ELR (cell line): ENCODE data around the gene FMN1.

Source experiments
- DNase-seq: peaks from one replicate; pipeline ENCODE4 v3.0.0-alpha.2; 2015; ENCODE audit warnings: low read depth

FMN1 gene

GRCh38 chr15:32775103-32775502, 419.4 kb downstream of the FMN1 start:
- no peak for DNase-seq

GRCh38 chr15:32774022-32774421, 420.5 kb downstream of the FMN1 start:
- peak; percentile 98 for DNase-seq

- DNase-seq, result no peak
These were observed 427.3 kb downstream of the FMN1 start for GRCh38 chr15:32767236-32767635.

GRCh38 chr15:32766101-32766500, 428.4 kb downstream of the FMN1 start:
- DNase-seq, result no peak

- no peak for DNase-seq
These were observed 429.3 kb downstream of the FMN1 start for GRCh38 chr15:32765236-32765635.

GRCh38 chr15:32763295-32763694, 431.2 kb downstream of the FMN1 start:
- no peak for DNase-seq

GRCh38 chr15:32757426-32757825, 437.1 kb downstream of the FMN1 start:
- no peak for DNase-seq

- no peak for DNase-seq
These were observed 443.5 kb downstream of the FMN1 start for GRCh38 chr15:32750979-32751378.

GRCh38 chr15:32747921-32748342, 446.6 kb downstream of the FMN1 start:
- DNase-seq, result no peak

GRCh38 chr15:32746116-32746857, 448.2 kb downstream of the FMN1 start:
- no peak for DNase-seq

GRCh38 chr15:32743411-32744140, 450.9 kb downstream of the FMN1 start:
- DNase-seq, result peak; percentile 60

GRCh38 chr15:32739522-32740063, 454.9 kb downstream of the FMN1 start:
- peak; percentile 5 for DNase-seq

GRCh38 chr15:32738666-32739065, 455.8 kb downstream of the FMN1 start:
- peak; percentile 10 for DNase-seq

- no peak for DNase-seq
These were observed 457.2 kb downstream of the FMN1 start for GRCh38 chr15:32737304-32737703.

- no peak for DNase-seq
These were observed 457.8 kb downstream of the FMN1 start for GRCh38 chr15:32736701-32737061.

GRCh38 chr15:32735989-32736700, 458.4 kb downstream of the FMN1 start:
- no peak for DNase-seq

GRCh38 chr15:32733281-32733680, 461.2 kb downstream of the FMN1 start:
- no peak for DNase-seq

GRCh38 chr15:32732574-32733157, 461.8 kb downstream of the FMN1 start:
- no peak for DNase-seq

GRCh38 chr15:32730677-32731654, 463.5 kb downstream of the FMN1 start:
- no peak for DNase-seq

GRCh38 chr15:32729700-32730395, 464.7 kb downstream of the FMN1 start:
- no peak for DNase-seq
